Stimulated activated CD8-positive, alpha-beta memory T cell treated with anti-CD3 and anti-CD28 coated beads, Interleukin-12 subunit alpha, Interleukin-12 subunit beta, amount 100 ng/mL, for 1 hour (primary cell): ENCODE results near the gene SMARCA5.
A peak's percentile ranks its signal among the peaks of the same experiment; 100 is the strongest.

Experiments
- DNase-seq: peaks from one replicate; pipeline ENCODE4 v3.0.0-alpha.2; 2020; ENCODE audit warnings: low read depth

The SMARCA5 gene

DNA sequence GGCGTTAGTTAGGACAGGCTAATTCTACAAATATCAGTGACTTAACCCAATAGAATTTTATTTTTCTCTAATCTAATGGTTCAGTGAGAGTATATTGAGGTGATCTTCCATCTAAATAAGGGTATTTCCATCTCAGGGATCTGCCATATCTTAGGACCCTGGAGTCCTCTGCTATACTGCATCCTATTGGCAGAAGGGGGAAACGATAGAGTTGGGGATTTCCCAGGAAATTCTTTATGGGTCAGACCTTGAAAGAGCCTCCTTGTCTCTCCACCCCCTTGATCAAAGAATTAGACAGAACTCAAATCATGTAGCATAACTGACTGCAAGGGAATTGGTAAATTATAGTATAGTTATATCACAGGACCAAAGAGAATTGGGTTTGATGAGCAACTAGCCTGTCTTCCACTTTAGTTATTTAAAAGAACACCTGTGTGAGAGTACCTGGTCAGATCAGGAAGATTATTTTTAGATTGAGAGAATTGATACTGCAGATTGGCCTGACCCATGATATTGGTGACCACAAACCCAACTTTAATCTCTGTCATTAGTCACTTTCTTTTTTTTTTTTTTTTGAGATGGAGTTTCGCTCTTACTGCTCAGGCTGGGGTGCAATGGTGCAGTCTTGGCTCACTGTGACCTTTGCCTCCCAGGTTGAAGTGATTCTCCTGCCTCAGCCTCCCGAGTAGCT, 25.6 kb downstream of the SMARCA5 start:
- no peak for DNase-seq

DNA sequence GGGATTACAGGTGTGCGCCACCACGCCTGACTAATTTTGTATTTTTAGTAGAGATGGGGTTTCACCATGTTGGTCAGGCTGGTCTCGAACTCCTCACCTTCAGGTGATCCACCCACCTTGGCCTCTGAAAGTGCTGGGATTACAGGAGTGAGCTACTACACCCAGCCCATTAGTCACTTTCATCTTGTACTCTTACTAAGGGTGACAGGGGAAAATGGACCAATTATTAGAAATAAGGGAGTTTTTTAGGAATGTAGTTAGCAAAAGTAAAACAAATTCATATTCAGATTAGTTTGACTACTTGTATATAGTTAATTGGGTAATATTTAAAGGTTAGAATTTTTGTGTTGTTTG, 26.1 kb downstream of the SMARCA5 start:
- DNase-seq = no peak

DNA sequence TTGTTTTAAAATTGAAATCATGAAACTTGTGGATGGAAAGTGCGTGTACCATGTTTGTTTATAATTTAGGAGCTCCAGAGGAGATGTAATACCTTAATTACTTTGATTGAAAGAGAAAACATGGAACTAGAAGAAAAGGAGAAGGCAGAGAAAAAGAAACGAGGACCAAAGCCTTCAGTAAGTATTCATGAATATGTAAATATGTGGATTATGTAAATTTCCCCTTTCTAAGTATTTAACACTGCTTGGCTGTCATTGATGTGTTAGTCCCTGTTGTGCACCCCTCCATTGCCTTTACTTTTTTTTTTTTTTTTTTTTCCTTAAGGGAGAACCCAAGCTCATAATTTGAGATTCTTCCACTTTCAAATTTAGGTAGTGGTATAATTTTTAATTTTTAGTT, 36.4 kb downstream of the SMARCA5 start:
- DNase-seq = no peak

DNA sequence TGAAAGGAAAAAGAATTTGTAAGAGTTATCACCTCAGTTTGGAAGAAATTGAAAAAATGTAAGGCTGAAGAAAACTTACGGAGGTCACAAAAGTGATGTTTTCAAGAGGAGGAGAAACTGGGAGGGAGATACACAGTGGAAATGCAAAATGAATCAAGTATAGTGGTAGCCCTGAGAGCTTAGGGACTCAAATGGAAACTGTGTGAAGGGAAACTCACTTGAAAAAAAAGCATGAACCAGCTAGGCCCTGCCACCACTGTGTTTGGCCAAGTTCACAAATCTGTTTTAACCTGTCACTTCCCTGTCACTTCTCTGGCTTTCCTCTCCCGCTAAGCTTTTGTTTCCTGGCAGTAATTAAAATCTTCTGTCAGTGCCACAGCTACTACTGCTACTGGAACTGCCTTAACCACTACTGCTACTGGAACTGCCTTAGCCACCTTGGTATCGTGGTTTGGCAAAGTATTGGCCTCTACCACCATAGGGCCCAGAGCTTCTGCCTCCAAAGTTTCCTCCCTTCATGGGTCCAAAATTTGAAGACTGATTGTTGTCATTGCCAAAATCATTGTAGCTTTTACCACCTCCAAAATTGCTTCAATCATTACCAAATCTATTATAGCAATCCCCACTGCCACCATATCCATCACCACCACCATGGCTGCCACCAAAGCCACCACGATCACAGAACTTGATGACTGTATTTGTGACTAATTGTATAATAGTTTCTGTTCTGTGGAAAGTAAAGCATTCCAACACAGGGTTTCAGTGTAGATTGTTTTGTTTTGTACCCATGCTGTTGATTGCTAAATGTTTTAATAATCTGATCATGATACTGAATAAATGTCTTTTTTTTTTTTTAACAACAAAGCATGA, 41.5 kb downstream of the SMARCA5 start:
- DNase-seq = no peak

DNA sequence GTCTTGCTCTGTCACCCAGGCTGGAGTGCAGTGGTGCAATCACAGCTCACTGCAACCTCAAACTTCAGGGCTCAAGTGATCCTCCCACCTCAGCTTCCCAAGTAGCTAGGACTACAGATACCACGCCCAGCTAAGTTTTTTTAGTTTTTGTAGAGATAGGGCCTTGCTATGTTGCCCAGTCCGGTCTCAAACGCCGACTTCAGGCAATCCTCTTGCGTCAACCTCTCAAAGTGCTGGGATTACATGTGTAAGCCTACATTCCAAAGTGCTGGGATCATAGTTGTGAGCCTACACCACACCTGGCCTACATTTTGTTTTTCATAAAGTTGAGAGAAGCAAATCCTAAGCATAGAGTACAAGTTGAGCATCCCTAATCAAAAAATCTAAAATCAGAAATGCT, 42.2 kb downstream of the SMARCA5 start:
- DNase-seq = no peak

DNA sequence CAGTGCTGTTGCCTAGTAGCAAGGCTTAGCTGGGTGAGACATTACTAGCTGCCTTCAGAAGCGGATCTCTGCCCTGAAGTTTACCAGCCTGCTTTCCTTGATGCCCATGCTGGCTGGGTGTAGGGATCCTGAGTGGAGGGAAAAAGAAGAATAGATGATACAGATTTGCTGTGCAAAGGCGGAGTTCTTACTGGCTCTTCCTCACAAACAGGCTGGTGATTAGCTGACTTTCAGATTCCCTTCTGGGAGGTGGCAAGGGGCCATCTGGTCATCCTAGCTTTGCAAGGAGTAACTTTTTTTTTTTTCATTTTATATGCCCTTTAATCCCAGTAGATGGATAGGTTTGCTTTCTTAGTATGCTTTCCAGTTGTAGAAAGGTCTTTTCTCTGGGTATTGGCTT, 44.8 kb downstream of the SMARCA5 start:
- DNase-seq = no peak

DNA sequence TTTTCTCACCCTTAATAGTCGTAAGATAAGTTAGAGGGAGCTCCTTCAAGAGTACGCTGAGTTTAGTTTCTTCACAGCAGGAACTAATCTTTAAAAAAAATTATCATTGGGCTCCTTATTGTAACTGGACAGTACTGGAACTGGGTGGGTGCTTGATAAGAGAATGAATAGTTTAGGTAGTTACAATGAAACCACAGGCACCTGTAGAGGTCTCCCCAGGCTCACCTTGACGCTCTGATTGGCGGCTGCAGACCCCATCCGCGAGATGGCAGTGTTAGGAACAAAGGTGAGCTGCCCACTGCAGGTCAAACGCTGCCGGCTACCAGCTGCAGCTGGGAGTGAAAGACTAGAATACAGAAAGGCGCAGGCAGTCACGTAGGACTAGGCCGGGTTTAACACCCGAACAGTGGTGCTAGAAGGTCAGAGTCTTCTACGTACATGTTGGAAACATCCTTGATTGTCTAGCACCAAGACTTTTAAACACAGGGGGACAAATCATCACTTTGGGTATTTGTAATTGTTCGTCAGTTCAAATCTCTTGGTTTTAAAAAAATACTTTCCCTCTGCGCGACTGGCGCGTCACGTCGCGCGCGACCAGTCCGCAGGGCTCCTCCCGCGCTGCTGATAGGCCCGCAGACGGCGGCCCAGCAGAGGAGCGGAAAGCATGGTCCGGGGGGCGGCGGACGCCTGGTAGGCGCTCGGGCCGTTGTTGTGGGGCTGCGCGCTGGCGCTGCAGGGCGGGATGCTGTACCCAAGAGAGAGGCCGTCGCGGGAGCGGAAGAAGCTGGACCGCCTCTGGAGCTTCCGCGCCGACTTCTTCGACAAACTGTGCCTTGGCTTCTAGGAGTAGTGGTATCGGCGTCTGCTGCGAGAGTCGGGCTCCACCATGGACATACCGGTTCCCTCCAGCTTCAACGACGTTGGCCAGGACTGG, 45.6 kb downstream of the SMARCA5 start:
- peak; percentile 59 for DNase-seq

DNA sequence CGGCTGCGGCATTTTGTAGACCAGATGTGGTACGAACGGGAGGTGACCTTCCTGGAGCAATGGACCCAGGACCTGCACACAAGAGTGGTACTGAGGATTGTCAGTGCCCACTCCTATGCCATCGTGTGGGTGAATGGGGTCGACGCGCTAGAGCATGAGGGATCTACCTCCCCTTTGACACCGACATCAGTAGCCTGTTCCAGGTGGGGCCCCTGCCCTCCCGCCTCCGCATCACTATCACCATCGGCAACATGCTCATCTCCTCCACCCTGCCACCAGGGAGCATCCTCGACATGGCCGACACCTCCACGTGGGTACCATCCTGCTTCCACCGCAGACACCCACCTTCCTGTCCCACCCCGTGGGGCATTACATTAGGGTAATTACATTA, 46.2 kb downstream of the SMARCA5 start:
- no peak for DNase-seq

DNA sequence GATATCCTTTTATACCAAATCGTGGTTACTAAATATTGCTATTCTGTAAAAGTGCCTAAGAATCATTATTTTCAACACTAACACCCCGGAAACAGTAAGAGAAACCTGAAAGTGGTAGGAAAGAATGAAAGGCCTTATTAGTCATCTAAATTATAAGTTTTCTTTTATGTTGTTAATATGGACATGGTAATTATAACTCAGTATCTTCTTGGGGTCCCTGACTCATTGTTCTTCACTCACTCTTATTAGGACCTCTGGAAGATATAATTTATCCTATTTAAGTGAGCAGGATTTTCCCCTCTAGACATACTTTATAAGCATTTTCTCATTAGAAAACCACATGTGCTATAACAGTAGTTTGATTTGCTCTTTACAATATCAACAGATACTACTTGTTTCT, 51.0 kb downstream of the SMARCA5 start:
- no peak for DNase-seq

DNA sequence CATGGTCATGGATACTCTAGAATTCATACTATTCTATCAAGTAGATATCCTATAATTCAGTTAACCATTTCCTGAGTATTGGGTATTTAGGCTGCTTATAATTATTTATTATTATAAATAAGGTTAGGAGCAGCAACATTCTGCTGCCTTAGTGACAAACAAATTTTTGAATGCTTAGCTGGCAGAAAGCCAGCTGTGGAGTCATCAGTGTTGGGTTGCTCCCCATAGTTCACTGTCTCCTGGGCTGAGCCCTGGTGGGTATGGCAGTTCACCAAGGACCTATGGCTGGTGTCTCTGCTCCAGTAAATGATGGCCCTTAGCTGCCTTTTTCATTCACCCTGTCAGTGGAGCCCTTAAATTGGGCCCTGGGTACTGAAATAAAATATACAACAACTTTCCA, 61.8 kb downstream of the SMARCA5 start:
- no peak for DNase-seq

DNA sequence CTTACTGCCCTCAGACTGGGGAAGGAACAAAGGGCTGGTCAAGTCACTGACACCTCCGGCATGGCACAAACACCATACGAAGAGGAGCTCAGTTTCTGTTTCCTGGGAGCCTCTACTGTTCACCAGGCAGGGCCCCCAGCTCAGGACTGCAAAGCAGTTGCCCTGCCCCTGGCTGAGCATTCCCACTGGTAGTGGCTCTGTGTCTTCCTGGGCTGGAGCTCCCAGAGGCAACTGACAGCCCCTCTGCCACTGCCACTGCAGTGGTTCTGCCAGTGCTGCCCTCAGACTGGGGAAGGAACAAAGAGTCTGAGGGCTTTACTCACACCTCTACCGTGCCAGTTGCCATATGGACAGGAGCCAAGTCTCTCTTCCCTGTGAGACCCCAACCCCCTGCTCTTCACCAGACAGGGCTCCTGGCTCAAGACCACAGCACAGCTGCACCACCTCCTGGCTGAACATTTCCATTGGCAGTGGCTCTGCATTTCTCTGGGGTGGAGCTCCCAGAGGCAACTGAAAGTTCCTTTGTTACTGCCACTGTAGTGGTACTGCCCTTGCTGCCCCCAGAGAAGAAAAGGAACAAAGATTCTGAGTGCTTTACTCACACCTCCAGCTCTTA, 67.9 kb downstream of the SMARCA5 start:
- no peak for DNase-seq

DNA sequence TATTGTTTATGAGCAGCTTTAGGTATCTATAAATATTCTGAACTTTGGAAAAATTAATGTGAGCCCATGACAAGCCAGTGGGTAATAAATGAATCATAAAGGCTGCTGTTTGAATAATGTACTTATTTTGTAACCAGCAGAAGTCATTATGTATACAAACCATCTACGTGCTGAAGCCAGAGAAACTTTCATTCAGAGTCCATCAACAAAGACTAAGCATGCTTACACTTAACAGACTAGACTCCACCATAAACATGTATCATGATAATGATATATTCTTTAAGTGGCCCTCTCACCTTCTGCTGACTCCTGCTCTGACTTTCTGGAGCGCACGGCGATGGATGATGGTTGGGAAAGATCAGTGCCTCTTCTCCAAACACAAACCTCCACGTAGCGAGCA, 72.0 kb downstream of the SMARCA5 start:
- DNase-seq = no peak

DNA sequence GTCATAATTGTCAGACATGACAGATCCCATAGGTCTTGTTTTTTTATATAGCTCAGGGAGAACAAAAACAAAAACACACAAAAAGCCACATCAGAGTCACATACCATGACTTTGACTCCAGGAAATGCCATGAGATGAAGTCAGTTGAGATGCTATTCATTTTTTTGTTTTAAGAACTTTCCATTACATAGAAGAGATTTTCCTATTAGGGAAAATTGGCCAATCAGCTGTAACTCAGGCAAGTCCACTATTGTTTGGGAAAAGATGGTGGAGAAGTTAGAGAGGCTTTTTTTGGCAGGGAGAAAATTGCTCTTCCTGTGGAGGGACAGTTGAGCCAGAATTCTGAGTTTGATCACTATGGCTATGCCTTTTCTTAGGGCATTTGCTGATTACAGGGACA, 72.6 kb downstream of the SMARCA5 start:
- no peak for DNase-seq

DNA sequence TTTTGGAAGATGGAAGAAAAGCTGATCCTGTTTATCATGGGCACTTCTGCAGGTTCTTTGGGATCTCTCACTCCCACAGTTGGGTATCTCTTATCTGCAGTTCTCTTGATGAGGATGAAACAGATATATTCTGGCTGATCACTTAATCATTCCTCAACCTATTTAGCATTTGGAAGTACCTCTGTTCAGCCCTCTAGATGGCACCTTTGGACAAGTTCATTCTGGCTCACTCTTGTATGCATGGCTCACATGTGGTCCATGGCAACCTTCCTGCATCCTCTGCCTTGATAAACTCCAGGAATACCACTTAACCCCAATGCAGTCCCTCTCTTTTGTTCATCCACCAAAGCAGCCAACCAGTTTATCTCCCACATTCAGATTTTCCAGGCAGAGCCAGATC, 74.2 kb downstream of the SMARCA5 start:
- no peak for DNase-seq

DNA sequence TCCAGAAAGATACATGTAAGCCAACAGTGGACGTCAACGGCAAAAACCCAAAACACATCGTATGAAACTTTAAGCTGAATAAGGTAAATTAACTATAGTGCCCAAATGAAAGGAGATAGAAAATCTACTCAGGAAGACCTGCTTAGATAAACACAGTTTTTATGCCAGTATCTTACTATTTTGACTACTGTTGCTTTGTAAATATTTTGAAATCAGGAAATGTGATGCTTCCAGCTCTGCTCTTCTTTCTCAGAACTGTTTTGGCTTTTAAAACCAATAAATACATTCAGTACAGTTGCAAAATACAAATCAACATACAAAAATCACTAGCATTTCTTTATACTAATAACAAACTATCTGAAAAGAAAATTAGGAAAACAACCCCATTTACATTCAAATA, 83.8 kb downstream of the SMARCA5 start:
- no peak for DNase-seq

DNA sequence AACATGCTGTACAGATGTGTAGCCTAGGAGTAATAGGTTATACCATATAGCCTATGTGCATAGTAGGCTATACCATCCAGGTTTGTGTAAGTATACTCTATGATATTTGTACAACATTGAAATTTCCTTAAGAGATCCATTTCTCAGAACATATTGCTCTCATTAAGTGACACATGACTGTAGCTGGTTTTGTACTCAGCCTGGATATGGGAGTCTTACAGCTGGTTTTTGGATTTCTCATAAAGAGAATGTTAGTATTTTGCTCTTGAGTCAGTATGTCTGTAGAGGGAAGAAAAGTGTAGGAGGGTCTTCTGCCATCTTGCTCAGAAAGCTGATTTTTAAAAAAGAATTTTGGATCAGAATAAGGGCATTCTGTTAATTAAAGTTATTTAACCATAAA, 85.3 kb downstream of the SMARCA5 start:
- DNase-seq = no peak

DNA sequence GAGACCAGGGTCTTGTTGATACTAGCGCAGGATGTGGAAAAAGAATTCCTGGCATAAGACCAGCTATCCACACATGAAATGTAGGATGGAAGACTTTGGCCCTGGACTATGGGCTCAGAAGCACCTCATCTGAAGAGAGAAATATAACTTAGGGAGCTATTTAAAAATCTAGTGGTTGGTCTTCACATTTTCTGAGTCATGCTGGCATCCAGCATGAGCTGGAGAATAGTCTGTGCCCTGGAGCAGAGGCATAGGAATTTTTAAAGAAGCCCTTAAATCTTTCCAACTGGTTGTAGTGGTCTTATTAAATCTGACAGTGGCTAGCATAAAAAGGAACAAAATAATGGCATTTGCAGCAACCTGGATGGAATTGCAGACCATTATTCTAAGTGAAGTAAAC, 86.3 kb downstream of the SMARCA5 start:
- no peak for DNase-seq

DNA sequence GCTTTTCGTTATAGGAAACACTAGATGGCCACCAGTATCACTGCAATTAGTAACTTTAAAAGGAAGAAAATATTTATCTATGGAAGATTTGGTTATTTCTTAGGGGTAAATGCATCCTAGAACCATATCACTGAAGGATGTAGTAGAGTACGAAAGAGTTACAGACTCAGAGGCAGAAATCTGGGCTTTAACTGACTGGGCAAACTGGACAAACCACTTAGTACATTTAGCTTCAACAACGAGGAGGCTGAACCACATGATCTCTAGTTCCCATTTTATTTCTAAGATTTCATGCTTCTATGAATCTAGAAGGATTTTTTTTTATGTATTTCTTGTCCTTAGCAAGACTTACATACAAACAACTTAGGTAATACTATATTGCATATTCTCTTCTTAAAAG, 93.0 kb downstream of the SMARCA5 start:
- no peak for DNase-seq
